AG10803 (cell line): ENCODE results near the gene CMC2.

Experiments used
- DNase-seq: peaks from one replicate; pipeline ENCODE4 v3.0.0; 2010; ENCODE audit warnings: low read depth
- H3K4me3 ChIP-seq: 2 replicates; pipeline ENCODE4 v1.5.1; 2011; ENCODE audit warnings: mild to moderate bottlenecking, low read length, control low read depth
- CTCF ChIP-seq: conservative IDR thresholded peaks from 2 replicates; pipeline ENCODE4 v1.5.1; 2011; ENCODE audit warnings: mild to moderate bottlenecking, low read length, control low read depth, inconsistent platforms

The CMC2 gene

GRCh38 chr16:80936410-80936809 is 70.3 kb downstream of the CMC2 start:
- DNase-seq, result peak; percentile 76
- H3K4me3 ChIP-seq, result no peak overlapping the region
- no peak for TF ChIP-seq CTCF

DNA sequence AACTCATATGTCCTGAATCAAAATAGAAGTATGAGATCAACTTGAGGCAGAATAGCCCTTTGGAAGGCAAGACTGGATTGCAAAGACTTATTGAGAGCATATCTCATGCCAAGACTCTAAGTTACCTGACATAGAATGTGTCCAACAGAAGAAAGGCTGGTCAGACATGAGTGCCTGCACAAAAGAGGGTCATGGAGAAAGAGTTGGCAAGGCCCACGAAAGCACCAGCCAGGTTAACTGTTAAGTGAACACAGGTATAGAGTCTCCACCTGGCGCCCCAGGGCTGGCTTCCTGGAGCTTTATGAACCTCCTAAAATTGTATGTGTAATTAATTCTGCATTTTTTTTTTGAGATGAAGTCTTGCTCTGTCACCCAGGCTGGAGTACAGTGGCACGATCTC is 71.0 kb downstream of the CMC2 start:
- DNase-seq, result no peak
- TF ChIP-seq CTCF, result no peak
- no peak overlapping the region for H3K4me3 ChIP-seq

DNA sequence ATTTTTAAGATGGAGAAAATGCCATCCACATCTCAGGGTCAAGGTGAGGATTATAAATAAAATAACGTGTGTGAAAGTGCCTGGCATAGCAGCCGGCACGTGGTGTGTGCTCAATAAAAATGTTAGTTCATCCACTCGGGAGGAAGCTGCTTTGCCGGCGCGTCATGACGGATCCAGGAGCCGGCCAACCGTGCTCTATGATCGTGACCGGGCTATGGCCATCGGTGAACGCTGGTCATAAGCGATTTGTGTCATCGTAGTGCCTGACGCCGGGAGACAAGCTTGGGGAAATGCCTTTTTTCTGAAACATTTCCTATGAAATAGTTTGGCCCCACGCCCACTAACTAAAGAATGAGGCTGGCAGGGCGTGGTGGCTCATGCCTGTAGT is 74.0 kb downstream of the CMC2 start:
- TF ChIP-seq CTCF, result no peak
- H3K4me3 ChIP-seq, result peak overlapping the region; percentile 63
- DNase-seq, result peak; percentile 93

- peak; percentile 69 for DNase-seq
- no peak for TF ChIP-seq CTCF
- H3K4me3 ChIP-seq, result peak overlapping the region; percentile 63
These were observed 74.6 kb downstream of the CMC2 start for GRCh38 chr16:80931801-80932707.

- peak; percentile 65 for DNase-seq
- TF ChIP-seq CTCF, result peak; percentile 82
These were observed 82.2 kb downstream of the CMC2 start for GRCh38 chr16:80924372-80924978.

GRCh38 chr16:80923356-80923755 is 83.3 kb downstream of the CMC2 start:
- DNase-seq, result no peak
- H3K4me3 ChIP-seq, result no peak overlapping the region
- no peak for TF ChIP-seq CTCF

More at GRCh38 chr16:80924372-80924978, 82.2 kb downstream of the CMC2 start:
- no peak overlapping the region for H3K4me3 ChIP-seq
